SK-N-SH (cell line): Measurements from ENCODE around the gene NRIP2. TPM values are rescaled to one million over a fixed set of nuclear protein-coding genes. Genes with fewer than 3 reads are reported as not detected.

Experiments used
- CTCF ChIA-PET: fragments of 300-600, 350-600 bp; formaldehyde crosslinking; extraction: SDS; loops from one replicate; lab custom pipeline; 2021; lab: Yijun Ruan, JAX
- POLR2A ChIA-PET: fragments of 350-600 bp; sonication (Branson Sonifier 250); formaldehyde crosslinking; extraction: SDS; loops from one replicate; lab custom pipeline; 2020; ENCODE audit warnings: antibody characterized with exemption, inconsistent platforms; lab: Yijun Ruan, JAX
- DNase-seq: peaks from one replicate; pipeline ENCODE4 v3.0.0; 2012
- H2AFZ ChIP-seq: fragments of 200-600 bp; sonication (generic); 2 replicates; pipeline ENCODE4 v1.8.1; 2016; ENCODE audit warnings: antibody characterized with exemption, mild to moderate bottlenecking, low read depth
- H3F3A ChIP-seq: fragments of 200-600 bp; sonication (generic); replicated peaks from 2 replicates; pipeline ENCODE3; 2016; ENCODE audit warnings: antibody characterized with exemption, mild to moderate bottlenecking; ENCODE audit not compliant: insufficient read depth
- H3K27ac ChIP-seq, 2 experiments: fragments of 200-500 bp in 1 of 2; fragments of 200-600 bp in 1 of 2; sonication (Bioruptor generic) in 1 of 2; sonication (generic), shearing (Covaris generic) in 1 of 2; 2 replicates each; pipeline versions ENCODE4 v1.5.1 to v1.6.1; 2014 to 2016; ENCODE audit warnings: low read depth in 2 of 2, inconsistent platforms in 1 of 2, low read length in 1 of 2, mild to moderate bottlenecking in 1 of 2, mixed read lengths in 1 of 2
- H3K27me3 ChIP-seq: fragments of 200-600 bp; sonication (generic), shearing (Covaris generic); 2 replicates; pipeline ENCODE4 v1.6.1; 2016; ENCODE audit warnings: mixed run types; ENCODE audit not compliant: insufficient read depth
- H3K36me3 ChIP-seq, 2 experiments: fragments of 200-500 bp in 1 of 2; fragments of 200-600 bp in 1 of 2; sonication (Bioruptor generic) in 1 of 2; sonication (generic) in 1 of 2; replicated peaks in 1 of 2; 2 replicates each; pipeline versions ENCODE3 to v1.5.1; 2014 to 2016; ENCODE audit warnings: low read length in 1 of 2, mild to moderate bottlenecking in 1 of 2; ENCODE audit not compliant: insufficient read depth in 2 of 2, control insufficient read depth in 1 of 2
- H3K4me1 ChIP-seq, 2 experiments: fragments of 200-500 bp in 1 of 2; fragments of 200-600 bp in 1 of 2; sonication (Bioruptor generic) in 1 of 2; sonication (generic), shearing (Covaris generic) in 1 of 2; 2 replicates each; pipeline versions ENCODE4 v1.5.1 to v1.6.1; 2014 to 2016; ENCODE audit warnings: low read depth in 1 of 2, low read length in 1 of 2, mixed run types in 1 of 2; ENCODE audit not compliant: insufficient read depth in 2 of 2, control insufficient read depth in 1 of 2
- H3K4me2 ChIP-seq: fragments of 200-600 bp; sonication (generic), shearing (Covaris generic); 2 replicates; pipeline ENCODE4 v1.6.1; 2017; ENCODE audit warnings: mixed run types
- H3K4me3 ChIP-seq, 2 experiments: fragments of 200-500 bp in 1 of 2; fragments of 200-600 bp in 1 of 2; sonication (Bioruptor generic) in 1 of 2; sonication (generic), shearing (Covaris generic) in 1 of 2; 2 replicates each; pipeline versions ENCODE4 v1.5.1 to v1.8.1; 2014 to 2016; ENCODE audit warnings: low read depth in 2 of 2, inconsistent platforms in 1 of 2, low read length in 1 of 2, mild to moderate bottlenecking in 1 of 2, mixed read lengths in 1 of 2, moderate library complexity in 1 of 2
- H3K79me2 ChIP-seq: fragments of 200-600 bp; sonication (generic); 2 replicates; pipeline ENCODE4 v1.8.1; 2017; ENCODE audit warnings: mild to moderate bottlenecking; ENCODE audit not compliant: insufficient read depth
- H3K9ac ChIP-seq: fragments of 200-600 bp; sonication (generic); 2 replicates; pipeline ENCODE4 v1.6.1; 2017; ENCODE audit warnings: mixed run types
- H3K9me2 ChIP-seq: fragments of 200-600 bp; sonication (generic); 2 replicates; pipeline ENCODE4 v1.6.1; 2017; ENCODE audit warnings: mixed run types
- H3K9me3 ChIP-seq: fragments of 200-600 bp; sonication (generic); 2 replicates; pipeline ENCODE4 v1.6.1; 2017; ENCODE audit warnings: mixed run types, mild to moderate bottlenecking, moderate library complexity
- H4K20me1 ChIP-seq: fragments of 200-600 bp; sonication (generic); 2 replicates; pipeline ENCODE4 v1.6.1; 2017; ENCODE audit warnings: mild to moderate bottlenecking, mixed run types; ENCODE audit not compliant: insufficient read depth
- CHD2 ChIP-seq: fragments of 150-350 bp; IDR thresholded peaks from 2 replicates; pipeline ENCODE4 v1.6.1; 2018; ENCODE audit warnings: low read length; ENCODE audit not compliant: partially characterized antibody
- ELF1 ChIP-seq: IDR thresholded peaks from 2 replicates; pipeline ENCODE4 v1.4.0; 2012
- EZH2phosphoT487 ChIP-seq: fragments of 200-600 bp; sonication (generic); IDR thresholded peaks from 2 replicates; pipeline ENCODE4 v1.6.1; 2017; ENCODE audit warnings: low read depth, mixed run types, mild to moderate bottlenecking, antibody characterized with exemption, moderate library complexity, borderline replicate concordance
- FOSL2 ChIP-seq: IDR thresholded peaks from 2 replicates; pipeline ENCODE4 v1.4.0; 2012; ENCODE audit warnings: low read depth, mild to moderate bottlenecking, moderate library complexity, borderline replicate concordance
- FOXM1 ChIP-seq: IDR thresholded peaks from 2 replicates; pipeline ENCODE4 v1.4.0; 2012; ENCODE audit warnings: low read depth, mild to moderate bottlenecking
- GATA2 ChIP-seq: sonication (generic); formaldehyde crosslinking; IDR thresholded peaks from 2 replicates; pipeline ENCODE4 v1.5.0; 2020; ENCODE audit warnings: mild to moderate bottlenecking, missing genetic modification reagents
- MEF2A ChIP-seq: IDR thresholded peaks from 2 replicates; pipeline ENCODE4 v1.4.0; 2012; ENCODE audit warnings: low read depth, borderline replicate concordance
- MXI1 ChIP-seq: IDR thresholded peaks from 2 replicates; pipeline ENCODE4 v1.6.1; 2012; ENCODE audit warnings: mild to moderate bottlenecking, low read depth, low read length, improper control_type of control experiment
- NFIC ChIP-seq: IDR thresholded peaks from 2 replicates; pipeline ENCODE4 v1.4.0; 2012; ENCODE audit warnings: borderline replicate concordance
- NRF1 ChIP-seq: IDR thresholded peaks from 2 replicates; pipeline ENCODE4 v1.6.1; 2012; ENCODE audit warnings: low read depth, mild to moderate bottlenecking, low read length
- POLR2AphosphoS5 ChIP-seq: IDR thresholded peaks from 2 replicates; pipeline ENCODE4 v1.6.1; 2012; ENCODE audit warnings: low read depth, low read length
- RCOR1 ChIP-seq: fragments of 150-350 bp; IDR thresholded peaks from 2 replicates; pipeline ENCODE4 v1.6.1; 2017; ENCODE audit warnings: antibody characterized with exemption, low read length
- RXRA ChIP-seq: IDR thresholded peaks from 2 replicates; pipeline ENCODE4 v1.4.0; 2012; ENCODE audit warnings: low read depth, mild to moderate bottlenecking, borderline replicate concordance
- TAF1 ChIP-seq: IDR thresholded peaks from 2 replicates; pipeline ENCODE4 v1.6.1; 2012; ENCODE audit warnings: low read depth, mild to moderate bottlenecking, low read length, moderate library complexity, borderline replicate concordance
- TEAD4 ChIP-seq: IDR thresholded peaks from 2 replicates; pipeline ENCODE4 v1.4.0; 2012; ENCODE audit warnings: mild to moderate bottlenecking, borderline replicate concordance; ENCODE audit not compliant: insufficient read depth
- YY1 ChIP-seq: IDR thresholded peaks from 2 replicates; pipeline ENCODE4 v1.4.0; 2012; ENCODE audit warnings: low read depth, mild to moderate bottlenecking
- WGBS: methylation state at CpG from one replicate; pipeline ENCODE4 v1.1.6; 2017; ENCODE audit warnings: low lambda C conversion rate; 5-methylcytosine and 5-hydroxymethylcytosine counted together
- polyA plus RNA-seq, 3 experiments: library from polyadenylated mRNA; depleted of rRNA; stranded (reverse); fragments of >200 nt; gene quantifications; 2 replicates each; pipeline ENCODE4 v1.2.3, GENCODE V29; 2012
- TF ChIP-seq, protein P1 (sequence below): IDR thresholded peaks from 2 replicates; pipeline ENCODE4 v1.4.0; 2012; ENCODE audit warnings: low read depth
- TF ChIP-seq, protein P2 (sequence below): fragments of 150-350 bp; IDR thresholded peaks from 2 replicates; pipeline ENCODE4 v1.6.1; 2016; ENCODE audit warnings: mild to moderate bottlenecking, low read depth, low read length
- TF ChIP-seq, protein P3 (sequence below): fragments of 200-600 bp; sonication (generic); IDR thresholded peaks from 2 replicates; pipeline ENCODE4 v1.6.1; 2017; ENCODE audit warnings: antibody characterized with exemption, mild to moderate bottlenecking, moderate library complexity

NRIP2 gene
- polyA plus RNA-seq, 1 of the 3 experiments (the other 2 are of a cell fraction): not detected

DNA sequence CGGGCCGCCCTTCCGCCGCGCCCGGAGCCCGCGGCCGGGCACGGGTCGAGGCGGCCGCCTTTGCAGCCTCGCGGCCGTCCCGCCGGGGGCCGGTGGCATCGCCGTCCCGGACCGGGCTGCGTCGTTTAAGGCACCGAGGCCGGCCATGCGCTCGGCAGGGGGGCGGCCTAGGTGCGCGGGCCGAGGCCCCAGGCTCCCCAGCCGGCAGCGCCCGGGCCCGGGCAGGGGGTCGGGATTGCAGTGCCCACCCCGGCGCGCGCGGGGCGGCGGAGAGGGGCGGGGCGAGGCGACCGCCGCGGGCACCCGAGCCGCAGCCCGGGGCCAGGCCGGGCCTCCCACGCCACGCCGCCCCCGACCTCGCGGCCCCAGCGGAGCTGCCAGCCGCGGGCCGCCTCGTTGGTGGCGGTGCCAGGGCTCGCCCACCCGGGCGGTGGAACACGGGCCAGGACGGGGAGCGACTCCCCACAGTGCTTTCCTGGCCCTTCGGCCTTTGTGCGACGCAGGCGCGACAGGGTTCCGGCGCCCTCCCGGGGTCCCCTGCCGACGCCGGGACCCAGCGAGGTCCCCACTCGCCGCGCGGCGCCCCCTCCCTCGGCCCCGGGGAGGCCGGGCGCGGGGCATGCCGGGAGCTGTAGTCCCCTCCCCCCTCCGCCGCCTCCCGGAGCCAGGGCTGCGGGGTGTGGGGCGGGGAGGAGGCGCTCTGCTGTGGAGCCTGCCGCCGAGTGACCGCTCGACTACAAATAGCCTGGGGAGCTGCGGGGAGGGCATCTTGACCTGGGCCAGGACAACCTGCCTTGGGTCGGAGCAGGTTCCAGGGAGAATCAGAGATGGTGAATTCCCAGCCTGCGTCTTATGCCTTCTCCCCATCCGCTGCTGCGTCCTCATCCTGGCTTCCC, 39.3 kb downstream of the NRIP2 start:
- no peaks in the 10 kb centered on the region for H3K27me3 ChIP-seq
- POLR2A ChIA-PET: interaction anchor here (0.6 to 1.7 kb wide), 6 partner anchors 9 to 1605 kb away, joined by 3 read pairs; partner anchors contain the start of gene TULP3
- no peaks in the 10 kb centered on the region for H3F3A ChIP-seq
- H3K79me2 ChIP-seq: peaks cover 24% of the 10 kb centered on the region
- H3K4me2 ChIP-seq: peak overlapping the region; percentile 98
- H4K20me1 ChIP-seq: 0 out of 2 replicates have a peak, but pooled peaks cover 5% of the 10 kb centered on the region
- no peak for TF ChIP-seq MEF2A
- TF ChIP-seq ELF1: no peak
- TF ChIP-seq CHD2: peak; percentile 83
- no peak for TF ChIP-seq GATA2
- no peak for TF ChIP-seq TEAD4
- TF ChIP-seq MXI1: peak; percentile 11; the same call in 1 of the 2 replicates
- no peak for TF ChIP-seq RXRA
- TF ChIP-seq, protein P1, sequence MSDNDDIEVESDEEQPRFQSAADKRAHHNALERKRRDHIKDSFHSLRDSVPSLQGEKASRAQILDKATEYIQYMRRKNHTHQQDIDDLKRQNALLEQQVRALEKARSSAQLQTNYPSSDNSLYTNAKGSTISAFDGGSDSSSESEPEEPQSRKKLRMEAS: no peak
- TF ChIP-seq NFIC: no peak
- 0 out of 2 replicates have a peak, but pooled peaks have one; percentile 10 for TF ChIP-seq NRF1
- TF ChIP-seq POLR2AphosphoS5: no peak
- TF ChIP-seq, protein P2, sequence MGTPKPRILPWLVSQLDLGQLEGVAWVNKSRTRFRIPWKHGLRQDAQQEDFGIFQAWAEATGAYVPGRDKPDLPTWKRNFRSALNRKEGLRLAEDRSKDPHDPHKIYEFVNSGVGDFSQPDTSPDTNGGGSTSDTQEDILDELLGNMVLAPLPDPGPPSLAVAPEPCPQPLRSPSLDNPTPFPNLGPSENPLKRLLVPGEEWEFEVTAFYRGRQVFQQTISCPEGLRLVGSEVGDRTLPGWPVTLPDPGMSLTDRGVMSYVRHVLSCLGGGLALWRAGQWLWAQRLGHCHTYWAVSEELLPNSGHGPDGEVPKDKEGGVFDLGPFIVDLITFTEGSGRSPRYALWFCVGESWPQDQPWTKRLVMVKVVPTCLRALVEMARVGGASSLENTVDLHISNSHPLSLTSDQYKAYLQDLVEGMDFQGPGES: no peak
- no peak for TF ChIP-seq FOXM1
- TF ChIP-seq, protein P3, sequence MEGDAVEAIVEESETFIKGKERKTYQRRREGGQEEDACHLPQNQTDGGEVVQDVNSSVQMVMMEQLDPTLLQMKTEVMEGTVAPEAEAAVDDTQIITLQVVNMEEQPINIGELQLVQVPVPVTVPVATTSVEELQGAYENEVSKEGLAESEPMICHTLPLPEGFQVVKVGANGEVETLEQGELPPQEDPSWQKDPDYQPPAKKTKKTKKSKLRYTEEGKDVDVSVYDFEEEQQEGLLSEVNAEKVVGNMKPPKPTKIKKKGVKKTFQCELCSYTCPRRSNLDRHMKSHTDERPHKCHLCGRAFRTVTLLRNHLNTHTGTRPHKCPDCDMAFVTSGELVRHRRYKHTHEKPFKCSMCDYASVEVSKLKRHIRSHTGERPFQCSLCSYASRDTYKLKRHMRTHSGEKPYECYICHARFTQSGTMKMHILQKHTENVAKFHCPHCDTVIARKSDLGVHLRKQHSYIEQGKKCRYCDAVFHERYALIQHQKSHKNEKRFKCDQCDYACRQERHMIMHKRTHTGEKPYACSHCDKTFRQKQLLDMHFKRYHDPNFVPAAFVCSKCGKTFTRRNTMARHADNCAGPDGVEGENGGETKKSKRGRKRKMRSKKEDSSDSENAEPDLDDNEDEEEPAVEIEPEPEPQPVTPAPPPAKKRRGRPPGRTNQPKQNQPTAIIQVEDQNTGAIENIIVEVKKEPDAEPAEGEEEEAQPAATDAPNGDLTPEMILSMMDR: no peak
- TF ChIP-seq YY1: no peak
- TF ChIP-seq FOSL2: no peak
- no peak for TF ChIP-seq EZH2phosphoT487
- no peak for TF ChIP-seq RCOR1
- no peak for TF ChIP-seq TAF1
- TF ChIP-seq, all 33 proteins: peak for 3
- Histone ChIP-seq H2AFZ (peak overlapping the region; percentile 69), H3K4me1 (peaks cover 0 to 23% of the 10 kb centered on the region in 2 experiments; a peak in 3 of 4 replicates), H3K9me3 (no peaks in the 10 kb centered on the region), H3K4me3 (peak overlapping the region; percentile 77 to 84), H3K9me2 (no peaks in the 10 kb centered on the region), H3K36me3 (peaks cover 20 to 42% of the 10 kb centered on the region in 2 experiments), H3K9ac (peak overlapping the region; percentile 61; the same call in 1 of the 2 replicates), H3K27ac (peak overlapping the region in 1 of 2 experiments; percentile 75; a peak in 2 of 4 replicates)
- 1% methylated on average over 18 of the region's 111 CpGs for WGBS
- peak; percentile 97 for DNase-seq
- CTCF ChIA-PET: interaction anchor here (0.6 to 6.7 kb wide), 10 partner anchors 11 to 247 kb away, joined by 3 to 54 read pairs (median 4); no protein-coding TSS in a partner anchor
